Astrocyte of the spinal cord (primary cell): Measurements from ENCODE around the gene ARHGAP12.

Experiments
- DNase-seq: peaks from one replicate; pipeline ENCODE4 v3.0.0; 2011; ENCODE audit warnings: low read depth, low spot score
- H3K4me3 ChIP-seq: 2 replicates; pipeline ENCODE4 v1.5.1; 2011; ENCODE audit warnings: low read depth, mild to moderate bottlenecking, low read length, moderate library complexity
- in situ Hi-C: cut with HindIII; loops from 2 replicates; pipeline ENCODE4 v1.10.0; 2017; ENCODE audit warnings: low sequenced_read_pairs
- TF ChIP-seq, protein P1 (sequence below): IDR thresholded peaks from 2 replicates; pipeline ENCODE4 v1.5.1; 2012; ENCODE audit warnings: low read depth, mild to moderate bottlenecking, low read length, inconsistent platforms

Gene ARHGAP12

DNA sequence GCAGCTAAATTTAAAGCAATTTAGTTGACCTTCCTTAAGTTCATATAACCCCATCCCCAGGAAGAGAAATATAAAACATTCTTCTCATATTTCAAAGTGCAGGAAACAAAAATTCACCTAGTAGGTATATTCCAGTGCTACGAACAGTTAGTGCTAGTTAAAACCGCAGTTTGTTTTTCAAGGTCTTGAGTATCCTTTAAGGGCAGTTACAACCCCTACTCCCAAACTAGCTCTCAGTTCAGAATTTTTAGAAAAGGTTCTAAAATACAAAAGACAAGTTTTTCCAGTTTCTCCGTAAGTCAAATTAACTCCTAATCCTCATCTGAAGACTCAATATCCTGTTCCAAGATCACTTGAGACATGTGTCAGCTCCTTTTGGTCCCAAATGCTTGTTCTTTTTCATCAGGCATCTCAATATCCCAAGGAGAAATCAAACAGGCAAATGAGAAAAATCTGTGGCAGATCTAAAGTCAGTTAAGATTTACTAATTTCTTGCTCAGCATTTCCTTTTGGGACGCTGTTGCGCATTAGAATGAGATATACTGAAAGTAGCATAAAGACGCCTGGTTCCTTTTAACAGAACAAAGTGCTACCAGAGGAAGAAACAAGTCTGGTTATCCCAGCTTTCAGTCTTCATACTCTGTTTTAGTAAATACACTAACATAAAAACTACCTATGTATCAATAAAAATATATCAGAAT lies 51.8 kb downstream of the ARHGAP12 start:
- in situ Hi-C loops: no loop called here
- DNase-seq: no peak
- TF ChIP-seq, protein P1, sequence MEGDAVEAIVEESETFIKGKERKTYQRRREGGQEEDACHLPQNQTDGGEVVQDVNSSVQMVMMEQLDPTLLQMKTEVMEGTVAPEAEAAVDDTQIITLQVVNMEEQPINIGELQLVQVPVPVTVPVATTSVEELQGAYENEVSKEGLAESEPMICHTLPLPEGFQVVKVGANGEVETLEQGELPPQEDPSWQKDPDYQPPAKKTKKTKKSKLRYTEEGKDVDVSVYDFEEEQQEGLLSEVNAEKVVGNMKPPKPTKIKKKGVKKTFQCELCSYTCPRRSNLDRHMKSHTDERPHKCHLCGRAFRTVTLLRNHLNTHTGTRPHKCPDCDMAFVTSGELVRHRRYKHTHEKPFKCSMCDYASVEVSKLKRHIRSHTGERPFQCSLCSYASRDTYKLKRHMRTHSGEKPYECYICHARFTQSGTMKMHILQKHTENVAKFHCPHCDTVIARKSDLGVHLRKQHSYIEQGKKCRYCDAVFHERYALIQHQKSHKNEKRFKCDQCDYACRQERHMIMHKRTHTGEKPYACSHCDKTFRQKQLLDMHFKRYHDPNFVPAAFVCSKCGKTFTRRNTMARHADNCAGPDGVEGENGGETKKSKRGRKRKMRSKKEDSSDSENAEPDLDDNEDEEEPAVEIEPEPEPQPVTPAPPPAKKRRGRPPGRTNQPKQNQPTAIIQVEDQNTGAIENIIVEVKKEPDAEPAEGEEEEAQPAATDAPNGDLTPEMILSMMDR: no peak
- H3K4me3 ChIP-seq: no peak overlapping the region

- TF ChIP-seq, protein P1: no peak
- DNase-seq: no peak
- no peak overlapping the region for H3K4me3 ChIP-seq
- in situ Hi-C loops: no loop called here
Observed at GRCh38 chr10:31875608-31876007, 53.0 kb downstream of the ARHGAP12 start.

GRCh38 chr10:31873724-31874123 lies 54.9 kb downstream of the ARHGAP12 start:
- TF ChIP-seq, protein P1: no peak
- H3K4me3 ChIP-seq: no peak overlapping the region
- no peak for DNase-seq
- in situ Hi-C loops: no loop called here

GRCh38 chr10:31871266-31872065 lies 57.2 kb downstream of the ARHGAP12 start:
- H3K4me3 ChIP-seq: no peak overlapping the region
- in situ Hi-C loops: no loop called here
- no peak for DNase-seq
- TF ChIP-seq, protein P1: no peak

DNA sequence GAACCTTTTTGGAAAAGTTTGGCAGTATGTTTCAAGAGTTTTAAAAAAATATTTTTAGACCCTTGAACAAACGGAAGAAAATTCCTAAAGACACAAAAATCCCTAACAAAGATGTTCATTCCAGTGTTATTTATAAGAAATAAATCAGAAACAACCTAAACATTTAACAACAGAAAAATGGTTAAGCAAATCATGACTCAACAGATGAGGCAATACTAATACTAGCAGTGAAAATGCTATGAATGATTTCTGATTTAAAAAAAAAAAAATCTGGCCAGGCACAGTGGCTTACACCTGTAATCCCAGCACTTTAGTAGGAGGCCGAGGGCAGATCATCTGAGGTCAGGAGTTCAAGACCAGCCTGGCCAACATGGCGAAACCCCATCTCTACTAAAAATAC lies 61.0 kb downstream of the ARHGAP12 start:
- no peak for DNase-seq
- TF ChIP-seq, protein P1: no peak
- in situ Hi-C loops: no loop called here
- no peak overlapping the region for H3K4me3 ChIP-seq

DNA sequence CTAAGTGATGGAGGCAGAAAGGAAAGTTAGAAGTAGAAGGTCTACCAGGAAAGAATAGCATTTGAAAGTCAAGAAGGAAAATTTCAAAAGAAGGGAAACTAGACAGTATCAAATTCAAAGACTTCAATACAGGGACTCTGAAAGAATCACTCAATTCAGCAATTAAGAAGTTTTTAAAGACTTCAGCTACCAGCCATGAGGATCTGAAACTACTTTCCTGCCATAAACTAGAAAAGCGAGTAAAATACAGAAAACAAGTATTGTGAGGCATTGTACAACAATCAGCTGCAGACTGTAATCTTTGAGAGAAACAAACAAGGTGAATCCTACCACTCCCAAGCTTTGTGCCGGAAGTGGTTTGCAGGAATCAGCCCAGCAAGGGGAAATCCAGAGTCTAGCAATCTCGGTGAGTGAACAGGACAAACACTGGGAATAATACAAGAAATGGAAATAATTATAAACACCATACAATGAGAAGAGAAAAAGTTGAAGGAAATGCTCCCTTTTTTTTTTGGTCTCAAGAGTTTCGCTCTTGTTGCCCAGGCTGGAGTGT lies 62.4 kb downstream of the ARHGAP12 start:
- DNase-seq: no peak
- in situ Hi-C loops: no loop called here
- TF ChIP-seq, protein P1: no peak
- no peak overlapping the region for H3K4me3 ChIP-seq
